Mucosa of descending colon (tissue), 3 donors: ENCODE results near the gene BCLAF1. TPM values are rescaled to one million over a fixed set of nuclear protein-coding genes. Genes with fewer than 3 reads are reported as not detected.
"Not testable (repeated sequence)": the region's sequence is repeated elsewhere in the genome, so short reads cannot be mapped to it uniquely, and the experiment has no call there.

Experiments used
- ATAC-seq: fragments of 200-7000 bp; cut with Tn5 transposase; one replicate; pipeline ENCODE4 v1.9.1; 2020; ENCODE audit warnings: mild to moderate bottlenecking, moderate library complexity
- DNase-seq, 3 donors: peaks; one replicate each; pipeline ENCODE4 v3.0.0-alpha.2; 2020
- H3K36me3 ChIP-seq: fragments of 200-600 bp; one replicate; pipeline ENCODE4 v1.8.0; 2021; ENCODE audit warnings: low read depth, mild to moderate bottlenecking
- H3K4me1 ChIP-seq: fragments of 200-600 bp; one replicate; pipeline ENCODE4 v1.8.0; 2021; ENCODE audit warnings: low read depth, mild to moderate bottlenecking
- H3K4me3 ChIP-seq: fragments of 200-600 bp; one replicate; pipeline ENCODE4 v1.8.0; 2021; ENCODE audit warnings: mild to moderate bottlenecking
- H3K9me3 ChIP-seq: fragments of 200-600 bp; one replicate; pipeline ENCODE4 v1.8.0; 2021; ENCODE audit warnings: mild to moderate bottlenecking
- intact Hi-C, 2 donors: fragments of 100-400 bp; cut with DNase I in 1 of 2; cut with micrococcal nuclease in 1 of 2; formaldehyde crosslinking; loops; one replicate each; pipeline versions ENCODE4 v1.11.0 to v1.11.1; 2022; cut with DNase I, micrococcal nuclease
- total RNA-seq, 3 donors: library from RNA; stranded (reverse); fragmentation: NEBNext Ultra II Directional in 2 of 3; extraction: Animal tissue kit (Norgen Biotek cat#: 25700) in 2 of 3; gene quantifications; one replicate each; pipeline versions ENCODE4 v1.2.1 to v1.2.4, GENCODE V29; 2021 to 2023
- TF ChIP-seq, protein P1 (sequence below): fragments of 200-600 bp; IDR thresholded peaks from one replicate; pipeline ENCODE4 v1.8.0; 2022; ENCODE audit warnings: antibody characterized with exemption, mild to moderate bottlenecking
- donor health status: DM: no; HTN: no; CAD: no; lungs with moderate emphysema.
- donor health status: DM: no; HTN: no; CAD: no.
- donor health status: DM: no; HTN: yes; CAD: no.

Gene BCLAF1
- total RNA-seq, 3 donors from 2014 or later: 111 to 130 (median 123) TPM

- no peak for DNase-seq
- H3K9me3 ChIP-seq: no peaks in the 10 kb centered on the region
- TF ChIP-seq, protein P1, sequence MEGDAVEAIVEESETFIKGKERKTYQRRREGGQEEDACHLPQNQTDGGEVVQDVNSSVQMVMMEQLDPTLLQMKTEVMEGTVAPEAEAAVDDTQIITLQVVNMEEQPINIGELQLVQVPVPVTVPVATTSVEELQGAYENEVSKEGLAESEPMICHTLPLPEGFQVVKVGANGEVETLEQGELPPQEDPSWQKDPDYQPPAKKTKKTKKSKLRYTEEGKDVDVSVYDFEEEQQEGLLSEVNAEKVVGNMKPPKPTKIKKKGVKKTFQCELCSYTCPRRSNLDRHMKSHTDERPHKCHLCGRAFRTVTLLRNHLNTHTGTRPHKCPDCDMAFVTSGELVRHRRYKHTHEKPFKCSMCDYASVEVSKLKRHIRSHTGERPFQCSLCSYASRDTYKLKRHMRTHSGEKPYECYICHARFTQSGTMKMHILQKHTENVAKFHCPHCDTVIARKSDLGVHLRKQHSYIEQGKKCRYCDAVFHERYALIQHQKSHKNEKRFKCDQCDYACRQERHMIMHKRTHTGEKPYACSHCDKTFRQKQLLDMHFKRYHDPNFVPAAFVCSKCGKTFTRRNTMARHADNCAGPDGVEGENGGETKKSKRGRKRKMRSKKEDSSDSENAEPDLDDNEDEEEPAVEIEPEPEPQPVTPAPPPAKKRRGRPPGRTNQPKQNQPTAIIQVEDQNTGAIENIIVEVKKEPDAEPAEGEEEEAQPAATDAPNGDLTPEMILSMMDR: no peak
- peaks cover 8% of the 10 kb centered on the region for H3K4me1 ChIP-seq
- H3K36me3 ChIP-seq: no peaks in the 10 kb centered on the region
- no peak overlapping the region for H3K4me3 ChIP-seq
- ATAC-seq: no peak
- intact Hi-C loops: no loop called here
Measured at GRCh38 chr6:136225496-136225895, 64.2 kb downstream of the BCLAF1 start.

GRCh38 chr6:136224974-136225373 lies 64.7 kb downstream of the BCLAF1 start:
- H3K36me3 ChIP-seq, H3K4me3 ChIP-seq, H3K4me1 ChIP-seq, H3K9me3 ChIP-seq, DNase-seq, intact Hi-C loops, ATAC-seq: not testable (repeated sequence)

DNA sequence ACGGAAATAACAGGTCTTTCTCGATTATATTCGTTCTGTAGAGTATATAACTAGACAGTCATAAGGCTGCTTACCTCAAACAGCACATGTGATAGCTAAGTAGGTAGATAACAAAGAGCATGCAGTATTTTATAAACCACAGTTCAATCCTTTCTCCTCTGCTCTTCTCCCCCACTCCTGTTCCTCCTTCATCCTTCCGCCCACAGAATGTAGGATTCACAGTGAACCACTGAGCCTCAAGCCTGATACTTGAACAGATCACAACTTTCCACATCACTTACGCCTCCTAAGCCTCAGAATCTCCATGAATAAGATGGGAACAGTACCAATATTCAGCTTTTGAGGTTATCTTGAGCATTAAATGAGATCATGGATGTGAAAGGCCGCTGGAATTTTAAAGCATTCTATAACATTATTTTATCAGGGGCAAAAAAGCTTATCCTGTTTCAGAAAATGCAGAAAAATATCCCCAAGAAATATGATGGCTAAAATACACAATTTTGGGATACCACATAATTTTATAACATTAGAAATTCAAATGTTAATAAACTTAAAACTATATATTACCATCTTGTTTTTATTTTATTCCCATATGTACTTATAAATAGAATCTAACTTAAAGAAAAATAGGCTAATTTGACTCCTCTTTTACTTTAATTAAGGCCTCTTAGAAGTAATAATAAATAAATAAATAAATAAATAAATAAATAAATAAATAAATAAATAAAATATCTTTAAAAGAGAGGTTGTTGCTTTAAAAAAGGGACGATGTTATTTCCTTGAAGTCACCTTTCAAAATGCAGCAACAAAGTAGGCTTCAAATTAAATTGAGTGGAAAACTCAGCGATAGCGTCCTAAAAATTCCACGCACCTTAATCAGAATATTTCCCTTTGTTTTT lies 72.9 kb downstream of the BCLAF1 start:
- intact Hi-C loops: no loop called here
- DNase-seq (no peak), ATAC-seq (no peak)
- TF ChIP-seq, protein P1: no peak
- H3K36me3 ChIP-seq: no peaks in the 10 kb centered on the region
- H3K4me1 ChIP-seq: no peaks in the 10 kb centered on the region
- H3K4me3 ChIP-seq: no peak overlapping the region
- no peaks in the 10 kb centered on the region for H3K9me3 ChIP-seq

DNA sequence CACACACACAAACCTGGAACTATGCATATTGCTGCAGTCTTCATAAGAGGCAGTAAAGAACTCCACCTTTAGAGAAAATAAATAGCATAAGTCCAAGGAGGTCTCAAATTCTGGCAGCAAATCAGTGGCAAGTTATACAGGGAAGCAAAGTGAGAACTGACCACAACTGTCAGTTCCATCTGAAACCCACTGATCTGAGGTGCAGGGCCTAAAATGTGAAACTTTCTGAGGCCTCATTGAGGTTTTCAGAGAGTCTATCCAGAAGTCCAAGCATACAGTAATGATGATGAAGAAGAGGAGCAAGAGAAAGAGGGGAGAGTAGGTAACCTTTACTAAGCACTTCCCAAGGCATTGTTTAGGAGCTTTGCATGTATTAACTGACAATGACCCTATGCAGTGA lies 75.8 kb downstream of the BCLAF1 start:
- no peaks in the 10 kb centered on the region for H3K4me1 ChIP-seq

DNA sequence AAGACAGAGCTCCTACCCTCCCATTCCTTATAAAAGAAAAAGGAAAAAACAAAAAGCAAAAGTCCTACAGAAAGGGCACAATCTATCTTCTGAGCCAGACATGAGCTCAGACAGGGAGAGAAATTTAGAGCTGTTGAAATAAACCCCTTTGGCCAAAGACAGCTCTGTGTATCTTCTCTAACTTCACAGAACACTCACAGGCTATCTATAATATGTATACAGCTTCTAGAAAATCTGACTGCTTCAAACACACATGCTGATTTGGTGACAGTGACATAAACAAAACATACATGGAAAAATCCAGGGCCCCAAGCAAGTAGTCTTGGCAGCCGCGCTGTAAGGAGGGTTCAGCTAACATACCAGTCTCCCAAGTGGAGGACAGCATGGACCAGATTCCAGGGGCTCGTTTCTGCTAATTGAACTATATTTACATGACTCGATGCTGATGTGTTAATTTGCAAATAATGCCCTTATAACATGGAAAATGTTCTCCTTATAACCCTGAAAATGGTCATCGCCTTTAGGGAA lies 76.6 kb downstream of the BCLAF1 start:
- Histone ChIP-seq H3K9me3 (no peaks in the 10 kb centered on the region), H3K36me3 (no peaks in the 10 kb centered on the region), H3K4me3 (no peak overlapping the region), H3K4me1 (no peaks in the 10 kb centered on the region)
- ATAC-seq: no peak
- DNase-seq: no peak
- intact Hi-C loops: no loop called here
- TF ChIP-seq, protein P1: no peak

More for the DNA sequence above, 75.8 kb downstream of the BCLAF1 start:
- TF ChIP-seq, protein P1: no peak
- Histone ChIP-seq H3K4me3 (no peak overlapping the region), H3K36me3 (no peaks in the 10 kb centered on the region), H3K9me3 (no peaks in the 10 kb centered on the region)
- intact Hi-C loops: no loop called here
- DNase-seq (no peak), ATAC-seq (no peak)

DNA sequence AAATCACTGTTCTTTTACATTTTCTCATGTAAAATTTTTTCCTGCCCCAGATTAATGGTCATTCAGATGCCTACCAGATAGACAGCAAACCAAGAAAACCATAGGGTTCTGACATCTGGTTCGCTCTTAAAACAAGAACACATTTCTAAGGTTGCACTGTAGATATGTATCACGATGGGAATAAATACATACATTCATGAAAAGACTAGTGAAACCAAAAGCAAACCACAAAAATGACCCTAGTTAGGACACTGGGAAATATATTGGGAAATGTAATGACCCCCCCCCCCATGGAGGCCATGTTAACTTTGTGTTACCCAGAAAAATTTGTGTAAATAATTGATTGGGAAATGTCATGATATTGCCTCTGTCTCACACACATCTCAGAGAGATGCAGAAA lies 77.0 kb downstream of the BCLAF1 start:
- ATAC-seq (no peak), DNase-seq (no peak)
- Histone ChIP-seq H3K4me1 (no peaks in the 10 kb centered on the region), H3K9me3 (no peaks in the 10 kb centered on the region), H3K4me3 (no peak overlapping the region), H3K36me3 (no peaks in the 10 kb centered on the region)
- TF ChIP-seq, protein P1: no peak
- intact Hi-C loops: no loop called here
